Epithelial cell of esophagus (primary cell): ENCODE measurements around the gene DBN1.
"Not testable (repeated sequence)": the region's sequence is repeated elsewhere in the genome, so short reads cannot be mapped to it uniquely, and the experiment has no call there.

Experiments used
- DNase-seq: peaks from one replicate; pipeline ENCODE4 v3.0.0; 2010; ENCODE audit warnings: low read depth
- H3K4me3 ChIP-seq: 2 replicates; pipeline ENCODE4 v1.5.1; 2011; ENCODE audit warnings: mild to moderate bottlenecking, low read length, control low read depth
- CTCF ChIP-seq: IDR thresholded peaks from 2 replicates; pipeline ENCODE4 v1.5.1; 2011; ENCODE audit warnings: low read depth, mild to moderate bottlenecking, low read length, control low read depth, inconsistent platforms; ENCODE audit not compliant: insufficient read depth; ENCODE audit errors: missing control alignments

The DBN1 gene

GRCh38 chr5:177490311-177490991, 17.0 kb upstream of the DBN1 start:
- H3K4me3 ChIP-seq = no peak overlapping the region
- no peak for TF ChIP-seq CTCF
- DNase-seq = no peak

GRCh38 chr5:177489119-177489716, 15.8 kb upstream of the DBN1 start:
- no peak for TF ChIP-seq CTCF
- DNase-seq = no peak
- no peak overlapping the region for H3K4me3 ChIP-seq

GRCh38 chr5:177487975-177488374, 14.5 kb upstream of the DBN1 start:
- no peak overlapping the region for H3K4me3 ChIP-seq
- DNase-seq = no peak
- no peak for TF ChIP-seq CTCF

GRCh38 chr5:177487144-177487543, 13.7 kb upstream of the DBN1 start:
- no peak for TF ChIP-seq CTCF

GRCh38 chr5:177486256-177486655, 12.8 kb upstream of the DBN1 start:
- no peak for DNase-seq
- no peak overlapping the region for H3K4me3 ChIP-seq
- TF ChIP-seq CTCF = no peak

More at GRCh38 chr5:177487144-177487543, 13.7 kb upstream of the DBN1 start:
- no peak overlapping the region for H3K4me3 ChIP-seq
- no peak for DNase-seq

GRCh38 chr5:177485753-177486152, 12.3 kb upstream of the DBN1 start:
- DNase-seq = not testable (repeated sequence)

GRCh38 chr5:177484902-177485549, 11.6 kb upstream of the DBN1 start:
- no peak overlapping the region for H3K4me3 ChIP-seq
- TF ChIP-seq CTCF = no peak
- DNase-seq = no peak

More at GRCh38 chr5:177485753-177486152, 12.3 kb upstream of the DBN1 start:
- H3K4me3 ChIP-seq = not testable (repeated sequence)
